IMR-90 (cell line): ENCODE measurements around the gene CARM1. TPM values are rescaled to one million over a fixed set of nuclear protein-coding genes. Genes with fewer than 3 reads are reported as not detected.

Experiments used
- ATAC-seq: fragments of 200-7000 bp; cut with Tn5 transposase; 2 replicates; pipeline ENCODE4 v1.9.1; 2020; ENCODE audit warnings: low read depth, mild to moderate bottlenecking, moderate library complexity
- BruUV-seq: library from RNA; stranded (reverse); fragments of 400-500 nt; replicated peaks from 2 replicates; lab custom pipeline; 2021; lab: Mats Ljungman, UMichigan
- CTCF ChIA-PET: fragments of 300-600 bp; formaldehyde crosslinking; extraction: SDS; loops from one replicate; lab custom pipeline; 2021; ENCODE audit warnings: antibody characterized with exemption; lab: Yijun Ruan, JAX
- POLR2A ChIA-PET: fragments of 300-600 bp; sonication (Branson Sonifier 250); formaldehyde crosslinking; loops from one replicate; lab custom pipeline; 2022; ENCODE audit warnings: antibody characterized with exemption; ENCODE audit not compliant: unreplicated experiment; lab: Charles Lee
- DNase-seq: peaks from one replicate; pipeline ENCODE4 v3.0.0; 2013
- H2AFZ ChIP-seq: replicated peaks from 2 replicates; pipeline ENCODE3; 2013; ENCODE audit warnings: low read length, mild to moderate bottlenecking; ENCODE audit not compliant: poor library complexity
- H2AK5ac ChIP-seq: 2 replicates; pipeline ENCODE4 v1.6.1; 2013; ENCODE audit warnings: low read depth, low read length, inconsistent platforms
- H2AK9ac ChIP-seq: replicated peaks from 2 replicates; pipeline ENCODE3; 2013; ENCODE audit warnings: mild to moderate bottlenecking, low read depth, low read length, moderate library complexity; ENCODE audit not compliant: poor library complexity
- H2BK120ac ChIP-seq: 2 replicates; pipeline ENCODE4 v1.6.1; 2013; ENCODE audit warnings: low read depth, low read length, inconsistent platforms
- H2BK15ac ChIP-seq: 3 replicates; pipeline ENCODE4 v1.6.1; 2013; ENCODE audit warnings: low read depth, low read length, inconsistent platforms
- H2BK20ac ChIP-seq: 2 replicates; pipeline ENCODE4 v1.6.1; 2013; ENCODE audit warnings: low read depth, mild to moderate bottlenecking, inconsistent platforms, low read length, moderate library complexity
- H2BK5ac ChIP-seq: 2 replicates; pipeline ENCODE4 v1.6.1; 2013; ENCODE audit warnings: mild to moderate bottlenecking, low read depth, low read length, inconsistent platforms; ENCODE audit not compliant: poor library complexity, severe bottlenecking
- H3K14ac ChIP-seq: replicated peaks from 2 replicates; pipeline ENCODE4 v1.6.1; 2013; ENCODE audit warnings: low read depth, low read length, inconsistent platforms
- H3K18ac ChIP-seq: 2 replicates; pipeline ENCODE4 v1.6.1; 2013; ENCODE audit warnings: low read depth, low read length, control low read depth
- H3K23ac ChIP-seq: 2 replicates; pipeline ENCODE4 v1.6.1; 2013; ENCODE audit warnings: low read depth, low read length, inconsistent platforms
- H3K27ac ChIP-seq: 2 replicates; pipeline ENCODE4 v1.5.1; 2013; ENCODE audit warnings: mild to moderate bottlenecking, control low read depth, low read length; ENCODE audit not compliant: insufficient read depth
- H3K27me3 ChIP-seq: 2 replicates; pipeline ENCODE4 v1.6.1; 2013; ENCODE audit warnings: low read length; ENCODE audit not compliant: control insufficient read depth, insufficient read depth
- H3K36me3 ChIP-seq: 2 replicates; pipeline ENCODE4 v1.6.1; 2013; ENCODE audit warnings: low read length, mixed read lengths; ENCODE audit not compliant: control insufficient read depth, insufficient read depth
- H3K4ac ChIP-seq: 2 replicates; pipeline ENCODE4 v1.6.1; 2013; ENCODE audit warnings: low read depth, low read length, inconsistent platforms
- H3K4me1 ChIP-seq: 2 replicates; pipeline ENCODE4 v1.6.1; 2013; ENCODE audit warnings: low read length, mixed read lengths; ENCODE audit not compliant: control insufficient read depth, insufficient read depth
- H3K4me2 ChIP-seq: 2 replicates; pipeline ENCODE4 v1.6.1; 2013; ENCODE audit warnings: low read depth, mild to moderate bottlenecking, control low read depth, low read length, moderate library complexity
- H3K4me3 ChIP-seq: 2 replicates; pipeline ENCODE4 v1.5.1; 2013; ENCODE audit warnings: low read depth, mild to moderate bottlenecking, control low read depth, low read length, moderate library complexity; ENCODE audit not compliant: insufficient read depth
- H3K56ac ChIP-seq: 2 replicates; pipeline ENCODE4 v1.6.1; 2013; ENCODE audit warnings: low read length, inconsistent platforms; ENCODE audit not compliant: insufficient read depth; ENCODE audit errors: extremely low read depth
- H3K79me1 ChIP-seq, 2 experiments: 2 replicates each; pipeline ENCODE4 v1.6.1; 2013; ENCODE audit warnings: low read length in 2 of 2, inconsistent platforms in 1 of 2, low read depth in 1 of 2
- H3K9ac ChIP-seq: 2 replicates; pipeline ENCODE4 v1.6.1; 2013; ENCODE audit warnings: low read depth, low read length, control low read depth
- H3K9me1 ChIP-seq: 2 replicates; pipeline ENCODE4 v1.6.1; 2013; ENCODE audit warnings: low read length, inconsistent platforms; ENCODE audit not compliant: insufficient read depth
- H3K9me3 ChIP-seq: 2 replicates; pipeline ENCODE4 v1.6.1; 2013; ENCODE audit warnings: low read length; ENCODE audit not compliant: control insufficient read depth, insufficient read depth
- H4K20me1 ChIP-seq: 2 replicates; pipeline ENCODE4 v1.6.1; 2013; ENCODE audit warnings: low read length, inconsistent platforms; ENCODE audit not compliant: insufficient read depth
- H4K5ac ChIP-seq: 2 replicates; pipeline ENCODE4 v1.6.1; 2013; ENCODE audit warnings: mild to moderate bottlenecking, low read depth, low read length, control low read depth
- H4K8ac ChIP-seq, 2 experiments: 2 replicates each; pipeline ENCODE4 v1.6.1; 2013; ENCODE audit warnings: low read depth in 2 of 2, low read length in 2 of 2, control low read depth in 1 of 2, inconsistent platforms in 1 of 2
- H4K91ac ChIP-seq: 2 replicates; pipeline ENCODE4 v1.6.1; 2013; ENCODE audit warnings: low read depth, low read length, inconsistent platforms; ENCODE audit not compliant: insufficient read depth
- CEBPB ChIP-seq: IDR thresholded peaks from 2 replicates; pipeline ENCODE4 v1.6.1; 2012; ENCODE audit warnings: low read depth, low read length, improper control_type of control experiment
- CHD1 ChIP-seq: IDR thresholded peaks from 2 replicates; pipeline ENCODE4 v1.6.1; 2012; ENCODE audit warnings: low read depth, low read length, improper control_type of control experiment
- CTCF ChIP-seq: conservative IDR thresholded peaks from 2 replicates; pipeline ENCODE4 v1.5.1; 2012; ENCODE audit warnings: mild to moderate bottlenecking, low read depth, low read length, improper control_type of control experiment
- MAFK ChIP-seq: IDR thresholded peaks from 2 replicates; pipeline ENCODE4 v1.6.1; 2012; ENCODE audit warnings: low read depth, low read length, improper control_type of control experiment
- MAZ ChIP-seq: IDR thresholded peaks from 2 replicates; pipeline ENCODE4 v1.6.1; 2012; ENCODE audit warnings: low read depth, mild to moderate bottlenecking, low read length, improper control_type of control experiment, moderate library complexity, borderline replicate concordance
- MXI1 ChIP-seq: IDR thresholded peaks from 2 replicates; pipeline ENCODE4 v1.6.1; 2012; ENCODE audit warnings: low read depth, mild to moderate bottlenecking, low read length, moderate library complexity, borderline replicate concordance
- NFE2L2 ChIP-seq: fragments of 150-350 bp; IDR thresholded peaks from 2 replicates; pipeline ENCODE4 v1.6.1; 2016; ENCODE audit warnings: low read depth, mild to moderate bottlenecking, low read length
- RAD21 ChIP-seq: IDR thresholded peaks from 2 replicates; pipeline ENCODE4 v1.6.1; 2012; ENCODE audit warnings: low read length, improper control_type of control experiment
- RFX5 ChIP-seq: IDR thresholded peaks from 2 replicates; pipeline ENCODE4 v1.8.0; 2012; ENCODE audit warnings: low read depth, mild to moderate bottlenecking, low read length, moderate library complexity
- SMC3 ChIP-seq: fragments of 150-350 bp; IDR thresholded peaks from 2 replicates; pipeline ENCODE4 v1.6.1; 2016; ENCODE audit warnings: low read depth, mild to moderate bottlenecking, antibody characterized with exemption, low read length, moderate library complexity
- WGBS, 2 experiments: methylation state at CpG; one replicate each; pipeline versions ENCODE4 v1.1.5 to v1.1.7; 2013; ENCODE audit warnings: missing lambda C conversion rate in 2 of 2; ENCODE audit not compliant: insufficient read length in 1 of 2; ENCODE audit errors: extremely low coverage in 2 of 2; 5-methylcytosine and 5-hydroxymethylcytosine counted together
- dilution Hi-C: fragments of 300-500 bp; cut with HindIII; formaldehyde crosslinking; loops from one replicate; pipeline ENCODE4 v1.14.3; 2018; ENCODE audit warnings: low sequenced_read_pairs; ENCODE audit not compliant: unreplicated experiment
- in situ Hi-C: fragments of 300-500 bp; cut with MboI; formaldehyde crosslinking; loops from 3 replicates; pipeline ENCODE4 v1.14.3; 2019; ENCODE audit warnings: low sequenced_read_pairs, inconsistent platforms, mixed read lengths
- intact Hi-C: fragments of 100-400 bp; cut with micrococcal nuclease; formaldehyde crosslinking; loops from 2 replicates; pipeline ENCODE4 v1.10.0; 2022
- polyA plus RNA-seq, 3 experiments: library from polyadenylated mRNA; depleted of rRNA; stranded (reverse); fragments of >200 nt; gene quantifications; 2 replicates each; pipeline ENCODE4 v1.2.3, GENCODE V29; 2012; ENCODE audit warnings: low replicate concordance in 1 of 3
- total RNA-seq: library from RNA; depleted of rRNA; stranded (reverse); fragments of >200 nt; gene quantifications from 2 replicates; pipeline ENCODE4 v1.2.3, GENCODE V29; 2012

CARM1 gene
- total and polyA plus RNA-seq, 2 of the 4 experiments (the other 2 are of a cell fraction) = 20.3 to 67.1 TPM

GRCh38 chr19:10850631-10851030, 20.7 kb upstream of the CARM1 start:
- H2BK120ac ChIP-seq = no peak overlapping the region
- DNase-seq (no peak), ATAC-seq (no peak)
- no peaks in the 10 kb centered on the region for H3K9me1 ChIP-seq
- 100% methylated on average over 1 of the region's 5 CpGs; no CpG with 5 or more reads in 1 of the 2 experiments for WGBS, 2 experiments
- in situ Hi-C loops = no loop called here
- H3K4me1 ChIP-seq = peaks cover 3% of the 10 kb centered on the region; the same call in 1 of the 2 replicates
- no TSS peak for BruUV-seq
- no peak overlapping the region for H4K5ac ChIP-seq
- peaks cover 3% of the 10 kb centered on the region for H3K9me3 ChIP-seq
- intact Hi-C loops = no loop called here
- H4K91ac ChIP-seq = no peak overlapping the region
- no peak overlapping the region for H3K18ac ChIP-seq
- H2AK9ac ChIP-seq = no peak overlapping the region
- H2BK5ac ChIP-seq = no peak overlapping the region
- no peaks in the 10 kb centered on the region for H4K20me1 ChIP-seq
- H3K9ac ChIP-seq = no peak overlapping the region
- H3K14ac ChIP-seq = no peak overlapping the region
- no peak overlapping the region for H3K56ac ChIP-seq
- H3K4me2 ChIP-seq = no peak overlapping the region
- no peaks in the 10 kb centered on the region for H3K79me1 ChIP-seq
- peaks cover 5% of the 10 kb centered on the region; the same call in 1 of the 2 replicates for H3K27me3 ChIP-seq
- POLR2A ChIA-PET = no interaction called here
- CTCF ChIA-PET = interaction anchor here (2.1 kb wide), 1 partner anchor 14 kb away, joined by 7 read pairs; no protein-coding TSS in a partner anchor
- no peak overlapping the region for H3K27ac ChIP-seq
- no peak for TF ChIP-seq SMC3
- TF ChIP-seq CTCF = no peak
- no peak for TF ChIP-seq RFX5
- TF ChIP-seq MXI1 = no peak
- TF ChIP-seq CEBPB = no peak
- no peak for TF ChIP-seq MAFK
- TF ChIP-seq MAZ = no peak
- no peak for TF ChIP-seq RAD21
- TF ChIP-seq CHD1 = no peak
- no peak for TF ChIP-seq NFE2L2
- no peak overlapping the region for H2AK5ac ChIP-seq
- no peaks in the 10 kb centered on the region for H3K36me3 ChIP-seq
- no peak overlapping the region for H2AFZ ChIP-seq
- dilution Hi-C loops = no loop called here
- no peak overlapping the region for H2BK15ac ChIP-seq
- no peak overlapping the region for H3K4me3 ChIP-seq
- H2BK20ac ChIP-seq = no peak overlapping the region
- H4K8ac ChIP-seq = no peak overlapping the region
- no peak overlapping the region for H3K4ac ChIP-seq
- H3K23ac ChIP-seq = no peak overlapping the region
